ENCODE data around the gene TRAF2.

Gene TRAF2

GRCh38 chr9:136847088-136847825 lies 39.1 kb upstream of the TRAF2 start:
- DNase-seq, result no peak

GRCh38 chr9:136847826-136848392 lies 38.4 kb upstream of the TRAF2 start:
- peak; percentile 10 for DNase-seq

GRCh38 chr9:136848393-136849037 lies 37.8 kb upstream of the TRAF2 start:
- no peak for DNase-seq

GRCh38 chr9:136849038-136849959 lies 37.0 kb upstream of the TRAF2 start, which contains the start of gene PHPT1:
PHPT1 (plus strand) TSS chr9:136849409; CDS start chr9:136849431, 22 bp downstream.
- DNase-seq, result peak; percentile 95

GRCh38 chr9:136849960-136850865 lies 36.1 kb upstream of the TRAF2 start:
- DNase-seq, result no peak

GRCh38 chr9:136850866-136851775 lies 35.2 kb upstream of the TRAF2 start:
- no peak for DNase-seq

- no peak for DNase-seq
Measured at GRCh38 chr9:136851941-136852663, 34.2 kb upstream of the TRAF2 start, which contains the start of gene MAMDC4. MAMDC4 (plus strand) TSS chr9:136852346; CDS start chr9:136852417, 71 bp downstream.

GRCh38 chr9:136852664-136853595 lies 33.4 kb upstream of the TRAF2 start:
- DNase-seq, result no peak

- DNase-seq, result no peak
Measured at GRCh38 chr9:136853596-136854112, 32.7 kb upstream of the TRAF2 start.

GRCh38 chr9:136854113-136854841 lies 32.0 kb upstream of the TRAF2 start:
- DNase-seq, result no peak

GRCh38 chr9:136854842-136855460 lies 31.4 kb upstream of the TRAF2 start:
- no peak for DNase-seq

- no peak for DNase-seq
Measured at GRCh38 chr9:136855461-136856078, 30.7 kb upstream of the TRAF2 start.

GRCh38 chr9:136856079-136856476 lies 30.2 kb upstream of the TRAF2 start:
- DNase-seq, result no peak

- no peak for DNase-seq
Measured at GRCh38 chr9:136856541-136857141, 29.7 kb upstream of the TRAF2 start.

GRCh38 chr9:136857166-136857565 lies 29.1 kb upstream of the TRAF2 start:
- DNase-seq, result no peak
